Esophagus squamous epithelium (tissue), 4 donors: ENCODE data around the gene BNC2.

Experiments
- CTCF ChIP-seq, 6 experiments: fragments of 450-650 bp in 4 of 6; fragments of 200-600 bp in 2 of 6; sonication (generic) in 2 of 6; IDR thresholded peaks; one replicate each; pipeline ENCODE4 v1.5.1; 2016 to 2019; ENCODE audit warnings: antibody characterized with exemption in 6 of 6, mild to moderate bottlenecking in 4 of 6, moderate library complexity in 4 of 6
- POLR2A ChIP-seq, 4 donors: fragments of 450-650 bp; IDR thresholded peaks; one replicate each; pipeline ENCODE4 v1.6.1; 2017; ENCODE audit warnings: antibody characterized with exemption in 4 of 4, mild to moderate bottlenecking in 4 of 4, moderate library complexity in 3 of 4

- no peak for TF ChIP-seq CTCF (IDR thresholded peaks at IDR 0.05)
- no peak for TF ChIP-seq POLR2A (IDR thresholded peaks at IDR 0.05)
Measured at GRCh38 chr9:16813838-16814237, 56.6 kb downstream of the BNC2 start.
